GM19238 (cell line): ENCODE measurements around the gene DNAJC11.
"Not testable (repeated sequence)": the region's sequence is repeated elsewhere in the genome, so short reads cannot be mapped to it uniquely, and the experiment has no call there.

Source experiments
- DNase-seq: peaks from one replicate; pipeline ENCODE4 v3.0.0; 2011; ENCODE audit warnings: low spot score; ENCODE audit not compliant: insufficient read length

DNAJC11 gene, protein sequence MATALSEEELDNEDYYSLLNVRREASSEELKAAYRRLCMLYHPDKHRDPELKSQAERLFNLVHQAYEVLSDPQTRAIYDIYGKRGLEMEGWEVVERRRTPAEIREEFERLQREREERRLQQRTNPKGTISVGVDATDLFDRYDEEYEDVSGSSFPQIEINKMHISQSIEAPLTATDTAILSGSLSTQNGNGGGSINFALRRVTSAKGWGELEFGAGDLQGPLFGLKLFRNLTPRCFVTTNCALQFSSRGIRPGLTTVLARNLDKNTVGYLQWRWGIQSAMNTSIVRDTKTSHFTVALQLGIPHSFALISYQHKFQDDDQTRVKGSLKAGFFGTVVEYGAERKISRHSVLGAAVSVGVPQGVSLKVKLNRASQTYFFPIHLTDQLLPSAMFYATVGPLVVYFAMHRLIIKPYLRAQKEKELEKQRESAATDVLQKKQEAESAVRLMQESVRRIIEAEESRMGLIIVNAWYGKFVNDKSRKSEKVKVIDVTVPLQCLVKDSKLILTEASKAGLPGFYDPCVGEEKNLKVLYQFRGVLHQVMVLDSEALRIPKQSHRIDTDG

DNA sequence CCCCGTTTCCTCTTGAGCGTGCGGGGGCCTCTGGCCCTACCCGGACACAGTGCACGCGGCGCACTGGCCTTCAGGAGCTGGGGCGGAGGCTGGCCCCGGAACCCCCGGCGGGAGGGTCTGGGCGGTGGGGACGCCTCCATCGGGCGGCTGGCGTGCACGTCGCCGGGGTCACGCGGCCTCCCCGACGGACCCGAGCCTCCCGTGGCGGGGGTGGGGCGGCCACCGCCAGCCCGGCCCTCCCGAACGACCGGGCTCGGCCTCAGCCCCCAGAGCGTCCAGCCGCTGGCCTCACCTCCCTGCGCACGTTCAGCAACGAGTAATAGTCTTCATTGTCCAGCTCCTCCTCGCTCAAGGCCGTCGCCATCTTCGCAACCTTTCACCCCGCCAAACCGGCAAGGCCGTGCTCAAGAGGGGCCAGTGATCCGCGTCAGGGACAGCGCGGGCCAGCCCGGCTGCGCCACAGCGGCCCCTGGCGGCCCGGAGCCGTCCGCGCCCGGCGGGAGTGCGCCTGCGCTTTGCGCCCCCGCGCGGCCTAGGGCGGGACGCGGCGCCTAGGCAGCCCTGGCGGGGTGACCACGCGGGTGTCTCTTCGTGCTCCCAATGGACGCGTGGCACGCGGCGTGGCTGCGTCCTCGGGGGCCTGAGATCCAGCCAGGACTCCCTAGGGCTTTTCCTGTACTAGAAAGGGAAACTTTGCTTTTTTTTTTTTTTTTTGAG lies at the start of gene DNAJC11:
Gene DNAJC11 (minus strand): TSS at position 380 of the 717 bp plus-strand sequence. CDS start 16 bp downstream, at position 364.
- peak; percentile 94 for DNase-seq

GRCh38 chr1:6750490-6750889 lies 48.9 kb upstream of the DNAJC11 start:
- DNase-seq = no peak

GRCh38 chr1:6747674-6748073 lies 46.1 kb upstream of the DNAJC11 start:
- no peak for DNase-seq

DNA sequence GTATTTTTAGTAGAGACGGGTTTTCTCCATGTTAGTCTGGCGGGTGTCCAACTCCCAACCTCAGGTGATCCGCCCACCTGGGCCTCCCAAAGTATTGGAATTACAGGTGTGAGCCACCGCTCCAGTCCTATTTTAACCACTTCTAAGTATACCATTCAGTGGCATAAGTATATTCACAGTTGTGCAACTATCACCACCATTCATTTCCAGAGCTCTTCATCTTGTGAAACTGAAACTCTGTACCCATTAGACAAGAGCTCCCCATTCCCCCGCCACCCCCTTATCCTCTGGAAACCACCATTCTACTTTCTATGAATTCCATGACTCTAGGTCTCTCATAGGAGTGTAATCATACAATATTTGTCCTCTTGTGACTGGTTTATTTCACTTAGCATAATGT lies 43.5 kb upstream of the DNAJC11 start:
- DNase-seq = no peak

DNA sequence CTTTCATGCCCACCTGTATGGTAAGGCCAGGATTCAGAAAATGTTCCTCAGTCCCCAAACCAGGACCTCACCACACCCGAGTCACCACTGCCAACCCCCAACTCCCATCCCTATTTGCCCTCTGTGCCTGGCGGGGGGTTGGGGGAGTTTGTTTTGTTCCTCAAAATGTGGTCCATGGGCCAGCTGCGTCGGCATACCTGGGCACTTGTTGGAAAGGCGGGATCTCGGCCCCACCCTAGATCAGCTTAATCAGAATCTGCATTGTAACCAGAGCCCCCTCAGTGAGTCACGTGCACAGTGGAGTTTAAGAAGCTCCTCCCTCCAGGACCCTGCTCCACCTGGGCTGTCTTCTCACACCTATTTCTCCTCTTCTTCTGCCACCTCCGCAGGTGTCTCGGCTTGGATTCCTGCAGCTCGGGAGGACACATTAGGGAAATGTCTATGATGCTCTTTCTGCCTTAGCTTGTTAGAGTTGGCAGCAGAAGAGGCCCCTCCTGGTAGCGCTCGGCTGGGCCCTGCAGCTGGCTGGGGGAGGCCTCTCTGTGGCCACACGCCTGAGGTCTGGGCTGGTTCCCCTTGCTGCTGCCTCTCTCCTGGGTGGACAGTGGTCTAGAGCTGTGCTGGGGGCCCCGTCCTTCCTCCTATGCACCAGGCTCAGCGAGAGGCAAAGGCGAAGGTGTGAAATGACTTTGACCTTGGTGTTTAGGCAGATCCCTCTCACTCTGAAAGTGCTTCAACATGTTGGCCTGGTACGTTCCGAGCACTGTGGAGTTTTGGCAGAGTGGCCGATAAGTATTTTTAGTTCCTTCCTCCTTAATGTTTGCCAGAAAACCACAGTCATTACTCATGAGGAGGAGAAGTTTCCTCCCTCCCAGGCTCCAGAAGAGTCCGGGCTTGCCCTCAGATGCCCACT lies 41.8 kb upstream of the DNAJC11 start:
- peak; percentile 16 for DNase-seq

- DNase-seq = not testable (repeated sequence)
Measured at GRCh38 chr1:6742676-6743188, 41.1 kb upstream of the DNAJC11 start.

- DNase-seq = no peak
Measured at GRCh38 chr1:6738987-6739676, 37.5 kb upstream of the DNAJC11 start.

DNA sequence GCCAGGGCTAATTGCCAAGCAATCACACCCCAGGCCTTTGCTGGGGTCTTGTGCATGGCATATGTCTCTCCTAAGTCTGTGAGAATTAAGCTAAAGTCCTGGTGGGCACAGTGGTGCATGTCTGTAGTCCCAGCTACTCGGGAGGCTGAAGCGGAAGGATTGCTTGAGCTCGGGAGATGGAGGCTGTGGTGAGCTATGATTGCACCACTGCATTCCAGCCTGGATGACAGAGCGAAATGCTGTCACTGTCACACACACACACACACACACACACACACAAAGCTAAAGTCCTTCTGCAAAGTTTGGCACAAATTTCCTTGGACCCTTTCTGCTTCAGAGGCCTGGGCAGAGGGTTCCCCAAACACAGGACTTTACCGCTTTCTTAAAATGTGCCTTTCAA lies 31.3 kb upstream of the DNAJC11 start:
- DNase-seq = no peak

DNA sequence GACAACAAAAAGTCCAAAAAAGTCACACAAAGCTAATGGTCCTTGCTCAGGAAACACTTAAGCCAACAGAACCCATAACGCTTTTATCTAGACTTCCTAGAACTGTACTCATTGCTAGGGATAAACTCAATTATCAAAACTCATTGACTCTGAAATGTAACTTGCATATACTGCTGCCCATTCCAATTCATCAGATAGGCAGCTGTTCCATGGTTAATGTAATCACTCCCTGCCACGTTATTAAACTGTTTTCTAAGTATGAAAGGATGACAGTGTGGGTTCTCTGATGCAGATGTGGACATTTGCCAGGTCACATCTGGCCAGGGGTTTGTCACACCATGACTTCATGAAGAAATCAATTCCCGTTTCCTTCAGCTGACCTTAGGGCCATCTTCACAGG lies 30.3 kb upstream of the DNAJC11 start:
- no peak for DNase-seq

DNA sequence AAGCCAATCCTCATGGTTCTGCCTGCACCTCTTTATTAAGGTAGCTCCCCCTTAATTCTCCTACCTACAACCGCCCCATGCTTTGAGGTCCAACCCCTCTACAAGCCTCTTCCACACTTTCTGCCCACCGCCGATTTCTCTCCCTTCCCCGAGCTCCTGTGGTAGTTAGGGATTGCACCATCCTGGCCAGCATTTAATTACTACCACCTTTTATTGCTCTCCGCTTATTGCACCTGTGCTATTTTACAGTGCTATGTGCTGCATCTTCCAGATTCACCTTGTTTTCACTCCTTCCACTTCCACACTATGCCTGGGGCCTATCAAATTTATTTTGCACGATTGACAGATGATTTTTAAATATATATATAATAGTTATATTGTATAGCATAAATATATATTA lies 29.3 kb upstream of the DNAJC11 start:
- DNase-seq = no peak

- DNase-seq = no peak
Measured at GRCh38 chr1:6730473-6730872, 28.9 kb upstream of the DNAJC11 start.

DNA sequence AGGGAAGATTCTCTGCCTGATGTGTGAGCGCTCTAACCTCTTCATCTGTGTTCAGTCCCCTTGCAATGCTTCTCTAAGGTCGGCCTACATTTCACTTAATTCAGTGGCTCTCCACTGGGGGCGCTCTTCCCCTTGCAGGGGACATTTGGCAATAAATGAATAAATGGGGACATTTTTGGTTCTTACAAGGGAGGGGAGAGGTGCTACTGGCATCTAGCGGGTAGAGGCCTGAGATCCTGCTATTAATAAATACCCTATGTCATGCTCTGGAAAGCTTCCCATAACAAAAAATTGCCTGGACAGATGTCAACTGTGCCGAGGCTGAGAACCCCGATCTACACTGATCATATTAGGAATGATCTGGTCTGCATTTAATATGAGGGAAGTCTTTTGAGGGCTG lies 25.9 kb upstream of the DNAJC11 start:
- peak; percentile 39 for DNase-seq

GRCh38 chr1:6726253-6726652 lies 24.6 kb upstream of the DNAJC11 start:
- DNase-seq = no peak

GRCh38 chr1:6724517-6725141 lies 23.0 kb upstream of the DNAJC11 start:
- no peak for DNase-seq

GRCh38 chr1:6723621-6724428 lies 22.2 kb upstream of the DNAJC11 start:
- no peak for DNase-seq

DNA sequence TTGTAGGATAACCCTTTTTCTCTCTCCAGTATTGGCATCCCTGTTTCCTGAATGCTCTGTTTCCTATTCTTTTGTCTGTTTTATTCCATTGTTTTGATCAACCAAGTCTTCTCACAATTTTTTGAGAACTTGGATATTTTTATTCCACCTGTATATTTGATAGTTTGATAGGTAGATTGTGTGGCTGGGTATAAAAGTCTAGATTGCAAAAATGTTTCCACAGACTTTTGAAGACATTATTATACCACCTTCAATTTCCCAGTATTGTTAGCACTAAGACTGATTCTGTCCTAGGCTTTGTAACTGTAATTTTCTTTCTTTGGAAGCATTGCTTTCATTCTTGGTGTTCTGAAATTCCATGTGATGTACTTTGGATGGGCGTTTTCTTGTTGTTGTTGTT lies 9.6 kb upstream of the DNAJC11 start:
- DNase-seq = no peak

DNA sequence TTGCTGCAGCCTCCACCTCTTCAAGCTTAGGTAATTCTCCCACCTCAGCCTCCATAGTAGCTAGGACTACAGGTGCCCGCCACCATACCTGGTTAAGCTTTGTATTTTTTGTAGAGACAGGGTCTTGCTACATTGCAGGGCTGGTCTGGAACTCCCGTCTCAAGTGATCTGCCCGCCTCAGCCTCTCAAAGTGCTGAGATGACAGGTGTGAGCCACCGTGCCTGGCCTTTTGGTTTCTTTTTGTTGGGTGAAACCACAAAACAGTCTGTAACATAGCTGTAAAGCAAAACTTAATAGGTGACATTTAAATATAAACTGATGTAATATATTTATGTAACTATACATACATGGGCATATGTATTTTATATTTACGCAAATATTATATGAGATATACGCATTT lies 3.1 kb upstream of the DNAJC11 start:
- no peak for DNase-seq

DNA sequence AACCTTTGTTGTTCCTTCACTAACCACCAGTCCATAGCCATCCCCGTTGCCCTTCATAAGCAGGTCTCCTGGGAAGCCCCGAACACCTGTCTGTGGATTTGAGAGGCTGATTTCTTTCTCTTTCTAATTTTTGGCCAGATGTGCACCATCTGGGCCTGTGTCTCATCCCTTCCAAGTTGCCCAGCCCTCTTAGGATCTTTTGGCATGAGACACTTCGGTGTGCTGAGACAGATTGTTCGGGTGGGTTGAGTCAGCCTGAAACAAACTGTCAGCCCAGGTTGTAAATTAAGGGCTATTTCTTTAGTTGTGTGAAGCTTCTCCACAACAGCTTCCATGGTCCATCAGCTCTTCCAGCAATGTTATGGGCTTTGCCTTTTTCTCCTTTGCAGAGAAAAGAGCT lies 1.4 kb upstream of the DNAJC11 start:
- no peak for DNase-seq

- no peak for DNase-seq
Measured at GRCh38 chr1:6700853-6701436, 671 bp downstream of the DNAJC11 start.
